Measurements from ENCODE around the gene RNF169.

Gene RNF169

GRCh38 chr11:74707182-74707581 lies 41.5 kb upstream of the RNF169 start:
- CTCF ChIA-PET = interaction anchor here (5.7 kb wide), 1 partner anchor 18 kb away, joined by 35 read pairs; no protein-coding TSS in a partner anchor
- no peak for DNase-seq (ENCODE audit: extremely low spot score)
- POLR2A ChIA-PET = no interaction called here
- TF ChIP-seq CTCF (IDR thresholded peaks at IDR 0.05; ENCODE audit: control extremely low read depth, extremely low read depth, low read depth, missing control alignments) = no peak

- POLR2A ChIA-PET = no interaction called here
- DNase-seq (ENCODE audit: extremely low spot score) = no peak
- no peak for TF ChIP-seq CTCF (IDR thresholded peaks at IDR 0.05; ENCODE audit: control extremely low read depth, extremely low read depth, low read depth, missing control alignments)
- CTCF ChIA-PET = interaction anchor here (1.1 to 5.7 kb wide), 2 partner anchors 18 to 32 kb away, joined by 4 to 35 read pairs; no protein-coding TSS in a partner anchor
These were observed 40.8 kb upstream of the RNF169 start for GRCh38 chr11:74707602-74708510.

GRCh38 chr11:74709175-74709574 lies 39.5 kb upstream of the RNF169 start:
- TF ChIP-seq CTCF (IDR thresholded peaks at IDR 0.05; ENCODE audit: control extremely low read depth, extremely low read depth, low read depth, missing control alignments) = no peak
- DNase-seq (ENCODE audit: extremely low spot score) = no peak
- POLR2A ChIA-PET = no interaction called here
- CTCF ChIA-PET = interaction anchor here (5.7 kb wide), 1 partner anchor 16 kb away, joined by 35 read pairs; no protein-coding TSS in a partner anchor

GRCh38 chr11:74710281-74710938 lies 38.2 kb upstream of the RNF169 start:
- CTCF ChIA-PET = interaction anchor here (1.0 to 3.5 kb wide), 4 partner anchors 8 to 77 kb away, joined by 3 to 24 read pairs (median 10); no protein-coding TSS in a partner anchor
- DNase-seq (ENCODE audit: extremely low spot score) = no peak
- TF ChIP-seq CTCF (IDR thresholded peaks at IDR 0.05; ENCODE audit: control extremely low read depth, extremely low read depth, low read depth, missing control alignments) = no peak
- POLR2A ChIA-PET = interaction anchor here (0.6 to 0.7 kb wide), 2 partner anchors 30 to 73 kb away, joined by 4 read pairs; no protein-coding TSS in a partner anchor

GRCh38 chr11:74713686-74714085 lies 35.0 kb upstream of the RNF169 start:
- CTCF ChIA-PET = no interaction called here
- no peak for TF ChIP-seq CTCF (IDR thresholded peaks at IDR 0.05; ENCODE audit: control extremely low read depth, extremely low read depth, low read depth, missing control alignments)
- POLR2A ChIA-PET = no interaction called here
- DNase-seq (ENCODE audit: extremely low spot score) = no peak

GRCh38 chr11:74714904-74715303 lies 33.7 kb upstream of the RNF169 start:
- no peak for DNase-seq (ENCODE audit: extremely low spot score)
- TF ChIP-seq CTCF (IDR thresholded peaks at IDR 0.05; ENCODE audit: control extremely low read depth, extremely low read depth, low read depth, missing control alignments) = no peak
- CTCF ChIA-PET = interaction anchor here (1.5 to 1.9 kb wide), 2 partner anchors 12 kb away, joined by 5 to 6 read pairs; no protein-coding TSS in a partner anchor
- POLR2A ChIA-PET = no interaction called here

Data from GM10248 (cell line).